Stomach (tissue), 9 donors: ENCODE results near the gene TMBIM4. TPM values are rescaled to one million over a fixed set of nuclear protein-coding genes. Genes with fewer than 3 reads are reported as not detected.

Source experiments
- DNase-seq, 2 donors: peaks; one replicate each; pipeline versions ENCODE4 v3.0.0 to v3.0.0-alpha.2; 2013 to 2019
- H3K27ac ChIP-seq, 5 donors: fragments of 200-600 bp in 4 of 5; sonication (generic) in 4 of 5; one replicate each; pipeline ENCODE4 v1.5.1; 2013 to 2019; ENCODE audit warnings: mild to moderate bottlenecking in 1 of 5, moderate library complexity in 1 of 5
- H3K27me3 ChIP-seq, 3 donors: fragments of 200-600 bp; sonication (generic); one replicate each; pipeline ENCODE4 v1.5.1; 2017 to 2019; ENCODE audit warnings: mixed run types in 1 of 3
- H3K36me3 ChIP-seq, 4 donors: fragments of 200-600 bp; sonication (generic); 1 replicate in 3 of 4; 2 replicates in 1 of 4; pipeline ENCODE4 v1.5.1; 2016 to 2019
- H3K4me1 ChIP-seq, 4 donors: fragments of 200-600 bp; sonication (generic); one replicate each; pipeline ENCODE4 v1.5.1; 2016 to 2019
- H3K4me3 ChIP-seq, 4 donors: fragments of 200-600 bp; sonication (generic) in 3 of 4; one replicate each; pipeline ENCODE4 v1.5.1; 2016 to 2019; ENCODE audit warnings: mild to moderate bottlenecking in 1 of 4
- H3K9me3 ChIP-seq, 4 donors: fragments of 200-600 bp; sonication (generic); one replicate each; pipeline ENCODE4 v1.5.1; 2016 to 2019
- EP300 ChIP-seq: sonication (generic); formaldehyde crosslinking; IDR thresholded peaks from one replicate; pipeline ENCODE4 v1.6.1; 2017; ENCODE audit warnings: antibody characterized with exemption
- POLR2A ChIP-seq, 4 donors: fragments of 450-650 bp; IDR thresholded peaks; one replicate each; pipeline ENCODE4 v1.6.1; 2016; ENCODE audit warnings: antibody characterized with exemption in 4 of 4, control low read depth in 2 of 4, mild to moderate bottlenecking in 1 of 4, moderate library complexity in 1 of 4
- POLR2AphosphoS5 ChIP-seq, 3 donors: sonication (generic); formaldehyde crosslinking; IDR thresholded peaks; one replicate each; pipeline ENCODE4 v1.6.1; 2016; ENCODE audit warnings: antibody characterized with exemption in 3 of 3
- WGBS, 5 donors: extraction: QIAGEN DNeasy Blood & Tissue Kit in 3 of 5; methylation state at CpG; one replicate each; pipeline versions ENCODE4 v1.1.5 to v1.1.7; 2013 to 2018; 5-methylcytosine and 5-hydroxymethylcytosine counted together
- intact Hi-C: fragments of 100-400 bp; cut with DNase I; formaldehyde crosslinking; loops from one replicate; pipeline ENCODE4 v1.15.1; 2023; ENCODE audit warnings: low total_unique reads
- polyA plus RNA-seq, 3 donors: library from polyadenylated mRNA; stranded (reverse); fragments of 200-250 nt; gene quantifications; one replicate each; pipeline ENCODE4 v1.2.3, GENCODE V29; 2013
- total RNA-seq, 5 donors: library from RNA; depleted of rRNA; stranded (reverse); fragments of >200 nt; gene quantifications; one replicate each; pipeline versions ENCODE4 v1.1.0 to v1.2.3, GENCODE V29; 2014 to 2016
- TF ChIP-seq, protein P1 (sequence below), 7 experiments: fragments of 450-650 bp in 4 of 7; fragments of 200-600 bp in 3 of 7; sonication (generic) in 3 of 7; IDR thresholded peaks; one replicate each; pipeline ENCODE4 v1.5.1; 2016 to 2019; ENCODE audit warnings: antibody characterized with exemption in 7 of 7, control low read depth in 2 of 7, mild to moderate bottlenecking in 1 of 7
- donor health status: healthy with polysubstance abuse.
- donor health status: Bipolar disorder and iron deficiency.
- donor health status: healthy.

The TMBIM4 gene
- total and polyA plus RNA-seq, 8 donors: 19.4 to 117 (median 94.6) TPM

DNA sequence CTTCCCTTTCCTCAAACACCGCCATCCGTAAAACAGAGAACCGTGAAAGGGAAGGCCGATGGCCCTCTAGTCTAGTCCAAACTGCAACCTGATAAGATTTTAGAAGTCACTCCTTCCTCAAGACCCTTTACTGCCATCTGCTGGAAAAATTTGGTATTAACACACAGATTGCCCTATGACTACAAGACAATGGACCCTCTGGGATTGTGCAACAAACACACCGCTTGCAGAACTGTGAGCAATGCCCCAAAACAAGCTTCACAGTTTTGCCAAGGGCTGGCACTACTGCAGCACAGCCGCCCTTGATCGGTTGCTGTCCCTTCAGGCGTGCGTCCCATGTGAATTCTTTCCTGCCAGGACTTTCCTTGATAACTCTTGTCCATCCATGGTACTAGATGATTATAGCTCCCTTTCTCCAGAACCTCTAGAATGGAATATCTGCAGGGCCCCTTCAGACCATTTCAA, 62.3 kb downstream of the TMBIM4 start:
- no peak overlapping the region for H3K27ac ChIP-seq
- WGBS, 5 donors: 28 to 35% (median 32%) methylated on average over 9 of the region's 9 CpGs
- intact Hi-C loops: no loop called here
- DNase-seq: peak; percentile 31 to 91
- no peaks in the 10 kb centered on the region for H3K27me3 ChIP-seq
- no peaks in the 10 kb centered on the region for H3K9me3 ChIP-seq
- H3K36me3 ChIP-seq: no peaks in the 10 kb centered on the region
- H3K4me1 ChIP-seq: peaks cover 0 to 6% (median 2%) of the 10 kb centered on the region in 4 donors
- TF ChIP-seq, protein P1, sequence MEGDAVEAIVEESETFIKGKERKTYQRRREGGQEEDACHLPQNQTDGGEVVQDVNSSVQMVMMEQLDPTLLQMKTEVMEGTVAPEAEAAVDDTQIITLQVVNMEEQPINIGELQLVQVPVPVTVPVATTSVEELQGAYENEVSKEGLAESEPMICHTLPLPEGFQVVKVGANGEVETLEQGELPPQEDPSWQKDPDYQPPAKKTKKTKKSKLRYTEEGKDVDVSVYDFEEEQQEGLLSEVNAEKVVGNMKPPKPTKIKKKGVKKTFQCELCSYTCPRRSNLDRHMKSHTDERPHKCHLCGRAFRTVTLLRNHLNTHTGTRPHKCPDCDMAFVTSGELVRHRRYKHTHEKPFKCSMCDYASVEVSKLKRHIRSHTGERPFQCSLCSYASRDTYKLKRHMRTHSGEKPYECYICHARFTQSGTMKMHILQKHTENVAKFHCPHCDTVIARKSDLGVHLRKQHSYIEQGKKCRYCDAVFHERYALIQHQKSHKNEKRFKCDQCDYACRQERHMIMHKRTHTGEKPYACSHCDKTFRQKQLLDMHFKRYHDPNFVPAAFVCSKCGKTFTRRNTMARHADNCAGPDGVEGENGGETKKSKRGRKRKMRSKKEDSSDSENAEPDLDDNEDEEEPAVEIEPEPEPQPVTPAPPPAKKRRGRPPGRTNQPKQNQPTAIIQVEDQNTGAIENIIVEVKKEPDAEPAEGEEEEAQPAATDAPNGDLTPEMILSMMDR (IDR thresholded peaks at IDR 0.05): peak in 5 of 7 experiments; percentile 72 to 80 (median 78)
- no peak for TF ChIP-seq EP300
- TF ChIP-seq POLR2A (IDR thresholded peaks at IDR 0.05): no peak
- TF ChIP-seq POLR2AphosphoS5 (IDR thresholded peaks at IDR 0.05): no peak
- no peak overlapping the region for H3K4me3 ChIP-seq

DNA sequence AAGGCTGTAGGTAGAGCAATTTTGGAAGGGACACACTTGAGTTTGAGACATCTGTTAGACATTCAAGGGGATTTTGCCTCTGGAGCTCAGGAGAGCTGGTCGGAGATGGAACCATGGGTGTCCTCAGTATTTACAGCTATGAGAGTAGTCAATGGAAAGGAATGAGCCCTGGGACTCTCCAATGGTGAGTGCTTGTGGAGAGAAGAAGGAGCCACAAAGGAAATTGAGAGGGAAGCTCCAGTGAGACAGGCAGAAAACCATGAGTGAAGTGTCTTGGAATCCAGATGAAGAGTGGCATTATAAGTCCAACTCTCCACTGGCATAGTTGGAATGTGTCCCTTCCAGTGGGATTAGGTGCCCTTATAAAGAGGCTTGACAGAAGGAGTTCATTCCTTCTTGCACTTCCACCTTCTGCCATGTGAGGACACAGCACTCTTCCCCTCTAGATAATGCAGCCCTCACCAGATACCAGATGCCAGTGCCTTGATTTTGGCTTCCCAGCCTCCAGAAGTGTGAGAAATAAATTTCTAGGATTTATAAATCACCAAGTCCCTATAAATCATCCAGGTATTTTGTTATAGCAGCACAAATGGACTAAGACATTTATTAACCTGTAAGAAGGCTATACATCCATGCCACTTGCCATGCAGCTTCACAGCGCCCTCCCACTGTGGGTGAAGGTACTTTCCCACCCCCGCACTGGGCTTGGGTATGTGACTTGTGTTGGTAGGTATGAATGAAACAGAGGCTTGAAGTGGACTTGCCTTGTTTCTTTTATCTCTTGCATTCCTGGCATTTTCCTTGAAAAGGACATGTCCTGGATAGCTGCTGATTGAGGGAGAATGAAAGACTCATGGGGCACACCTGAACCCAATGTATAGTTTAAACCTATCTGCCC, 66.5 kb downstream of the TMBIM4 start:
- H3K27ac ChIP-seq: no peak overlapping the region
- peaks cover 0 to 10% (median 5%) of the 10 kb centered on the region in 3 donors for H3K27me3 ChIP-seq
- intact Hi-C loops: no loop called here
- peaks cover 0 to 8% (median 3%) of the 10 kb centered on the region in 4 donors for H3K9me3 ChIP-seq
- H3K4me3 ChIP-seq: no peak overlapping the region
- WGBS, 5 donors: 85 to 93% (median 88%) methylated on average over 3 of the region's 3 CpGs
- H3K36me3 ChIP-seq: no peaks in the 10 kb centered on the region
- no peak for TF ChIP-seq EP300
- TF ChIP-seq POLR2A (IDR thresholded peaks at IDR 0.05): no peak
- TF ChIP-seq, protein P1 (IDR thresholded peaks at IDR 0.05): no peak
- H3K4me1 ChIP-seq: peaks cover 0 to 6% (median 2%) of the 10 kb centered on the region in 4 donors
- DNase-seq: no peak

DNA sequence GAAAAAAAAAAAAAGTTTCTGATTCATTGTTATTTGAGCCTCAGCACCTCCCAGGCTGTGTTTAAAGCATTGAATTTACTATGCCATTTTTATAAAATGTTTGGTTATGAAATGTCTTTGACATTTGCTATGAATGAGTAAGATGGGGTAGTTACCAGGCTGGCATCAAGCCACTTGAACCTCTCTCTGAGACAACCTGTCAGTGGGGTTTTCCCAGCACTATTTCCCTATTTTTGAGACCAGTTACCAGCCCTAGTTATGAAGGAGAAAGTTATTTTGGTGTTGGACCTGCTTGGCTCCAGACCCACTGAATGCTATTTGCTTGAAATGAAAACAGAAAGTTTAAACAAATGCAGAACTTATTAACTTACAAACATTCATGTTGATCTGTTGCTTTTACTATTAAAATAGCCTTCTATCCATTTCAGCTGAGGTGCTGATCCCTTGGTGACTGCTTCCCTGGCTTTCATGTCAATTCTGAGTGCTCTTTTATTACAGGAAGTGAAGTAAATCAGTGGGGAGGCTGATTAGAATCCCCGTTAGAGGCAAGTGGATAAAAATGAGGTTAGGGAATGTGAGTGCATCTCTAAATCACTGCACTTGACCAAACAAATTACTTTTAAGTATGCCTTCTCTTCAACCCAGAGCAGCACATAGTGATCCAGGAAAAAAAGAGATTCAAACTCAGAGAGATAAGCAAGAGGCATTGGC, 77.1 kb downstream of the TMBIM4 start:
- intact Hi-C loops: no loop called here
- Histone ChIP-seq H3K9me3 (no peaks in the 10 kb centered on the region), H3K4me1 (peaks cover 0 to 11% (median 3%) of the 10 kb centered on the region in 4 donors), H3K4me3 (no peak overlapping the region), H3K27ac (no peak overlapping the region), H3K27me3 (no peaks in the 10 kb centered on the region), H3K36me3 (no peaks in the 10 kb centered on the region)
- TF ChIP-seq POLR2AphosphoS5 (IDR thresholded peaks at IDR 0.05) (no peak), EP300 (no peak), POLR2A (IDR thresholded peaks at IDR 0.05) (no peak)
- TF ChIP-seq, protein P1 (IDR thresholded peaks at IDR 0.05): no peak
- 0 to 9% (median 0%) methylated on average over 1 of the region's 1 CpG for WGBS, 5 donors
- no peak for DNase-seq

DNA sequence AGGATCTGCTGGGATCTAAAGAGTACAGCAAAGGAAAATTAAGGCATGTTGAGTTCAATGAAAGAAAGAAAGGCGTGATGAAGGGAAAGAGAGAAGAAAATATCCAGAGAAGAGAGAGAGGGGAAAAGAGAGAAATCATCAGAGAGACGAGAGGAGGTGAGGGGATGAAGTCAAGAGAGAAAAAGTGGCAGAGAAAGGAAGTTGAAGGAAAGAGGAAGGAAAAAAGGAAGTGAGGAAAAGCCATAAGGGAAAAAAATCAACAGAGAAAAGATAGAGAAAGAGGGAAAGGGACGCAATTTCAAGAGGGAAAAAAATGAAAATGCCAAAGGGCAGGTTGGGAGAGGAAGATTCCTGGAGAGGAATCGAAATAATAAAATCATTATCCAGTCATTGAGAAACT, 79.6 kb downstream of the TMBIM4 start:
- no peak overlapping the region for H3K4me3 ChIP-seq
- no peaks in the 10 kb centered on the region for H3K9me3 ChIP-seq
- H3K27me3 ChIP-seq: no peaks in the 10 kb centered on the region
- H3K36me3 ChIP-seq: no peaks in the 10 kb centered on the region
- H3K4me1 ChIP-seq: peaks cover 0 to 11% (median 3%) of the 10 kb centered on the region in 4 donors
- intact Hi-C loops: no loop called here
- 77 to 86% (median 81%) methylated on average over 4 of the region's 4 CpGs for WGBS, 5 donors
- TF ChIP-seq POLR2AphosphoS5 (IDR thresholded peaks at IDR 0.05) (no peak), EP300 (no peak), POLR2A (IDR thresholded peaks at IDR 0.05) (no peak)
- TF ChIP-seq, protein P1 (IDR thresholded peaks at IDR 0.05): no peak
- DNase-seq: no peak
- no peak overlapping the region for H3K27ac ChIP-seq
